ENCODE data around the gene FOXD4L1. TPM values are rescaled to one million over a fixed set of nuclear protein-coding genes. Genes with fewer than 3 reads are reported as not detected.
"Not testable (repeated sequence)": the region's sequence is repeated elsewhere in the genome, so short reads cannot be mapped to it uniquely, and the experiment has no call there.

Gene FOXD4L1
- total RNA-seq, 8 experiments from 2014 or later, result 0.15 to 0.85 (median 0.46) TPM; not detected in 1

DNA sequence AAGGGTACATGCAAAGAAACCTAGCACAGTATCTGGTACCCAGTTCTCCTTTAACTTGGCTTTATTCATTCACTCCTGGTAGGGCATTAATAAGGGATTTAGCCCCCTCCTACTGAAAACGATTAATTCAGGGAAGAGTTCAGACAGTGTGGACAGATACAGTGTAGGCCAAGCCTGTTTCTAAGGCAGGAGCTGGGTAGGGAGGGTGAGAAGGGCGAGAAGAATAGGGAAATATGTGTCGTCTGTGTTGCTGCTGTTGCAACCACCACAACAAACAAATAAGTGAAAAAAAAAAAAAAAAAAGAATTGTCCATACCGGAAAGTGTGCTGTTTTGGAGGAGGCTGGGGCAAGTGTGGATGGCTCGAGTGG lies 42.4 kb downstream of the FOXD4L1 start:
- H3K4me1 ChIP-seq (replicated peaks in 1 of 2); H3K27ac ChIP-seq; in situ Hi-C loops (cut with MboI; ENCODE audit: low pct_unique_long_range_greater_than_20kb in 2 of 9, low sequenced_read_pairs in 9 of 9, unreplicated experiment in 9 of 9); H3K4me3 ChIP-seq: not testable (repeated sequence)
- WGBS, 10 experiments, result no CpG with 5 or more reads among the region's 5 CpGs
- peak in 5 of 8 experiments; percentile 5 to 66 (median 21) for ATAC-seq (replicated peaks in 6 of 8)

DNA sequence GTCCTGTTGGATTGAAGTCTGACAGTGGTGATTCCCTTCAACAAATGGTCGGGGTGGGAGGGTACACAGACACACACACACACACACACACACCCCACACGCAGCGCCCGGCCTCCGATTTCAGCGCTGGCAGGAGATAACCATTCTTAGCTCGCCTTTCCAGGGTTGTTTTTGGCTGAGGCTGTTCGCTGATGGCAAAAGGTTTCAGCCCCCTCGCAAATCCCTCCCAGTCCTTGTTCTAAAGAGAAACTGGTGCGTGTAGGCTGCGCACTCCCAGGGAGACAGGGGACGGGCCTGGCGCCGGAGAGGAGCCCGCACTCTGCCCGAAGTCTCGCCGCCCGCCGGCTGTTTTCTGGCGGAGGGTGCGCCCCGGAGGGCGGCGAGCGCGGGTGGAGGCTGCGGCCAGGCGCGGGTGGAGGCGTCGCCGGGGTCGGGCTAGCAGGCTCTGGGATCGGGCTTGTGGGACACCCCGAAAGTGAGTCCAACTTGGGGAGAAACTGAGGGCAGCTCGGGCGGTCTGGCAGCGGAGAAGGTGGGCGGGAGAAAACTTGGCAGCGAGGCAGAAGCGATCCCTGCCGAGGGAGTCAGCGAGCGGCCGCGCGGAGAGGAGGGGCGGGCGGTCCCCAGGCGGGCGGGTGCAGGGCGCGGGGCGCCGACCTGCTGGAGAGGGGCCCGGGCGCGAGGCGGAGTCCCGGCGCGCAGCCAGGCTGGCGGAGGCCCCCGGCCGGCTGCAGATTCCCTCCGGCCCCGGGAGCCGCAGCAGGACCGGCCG lies 42.9 kb downstream of the FOXD4L1 start:
- WGBS, 10 experiments, result 0% methylated on average over 1 to 3 of the region's 71 CpGs; no CpG with 5 or more reads in 8 of the 10 experiments
- in situ Hi-C loops (cut with MboI; ENCODE audit: low pct_unique_long_range_greater_than_20kb in 2 of 9, low sequenced_read_pairs in 9 of 9, unreplicated experiment in 9 of 9); H3K4me1 ChIP-seq (replicated peaks in 1 of 2); H3K27ac ChIP-seq: not testable (repeated sequence)
- H3K4me3 ChIP-seq, result peak overlapping the region; percentile 24 to 39 (median 31)
- peak; percentile 69 to 85 (median 77) for ATAC-seq (replicated peaks in 6 of 8)

DNA sequence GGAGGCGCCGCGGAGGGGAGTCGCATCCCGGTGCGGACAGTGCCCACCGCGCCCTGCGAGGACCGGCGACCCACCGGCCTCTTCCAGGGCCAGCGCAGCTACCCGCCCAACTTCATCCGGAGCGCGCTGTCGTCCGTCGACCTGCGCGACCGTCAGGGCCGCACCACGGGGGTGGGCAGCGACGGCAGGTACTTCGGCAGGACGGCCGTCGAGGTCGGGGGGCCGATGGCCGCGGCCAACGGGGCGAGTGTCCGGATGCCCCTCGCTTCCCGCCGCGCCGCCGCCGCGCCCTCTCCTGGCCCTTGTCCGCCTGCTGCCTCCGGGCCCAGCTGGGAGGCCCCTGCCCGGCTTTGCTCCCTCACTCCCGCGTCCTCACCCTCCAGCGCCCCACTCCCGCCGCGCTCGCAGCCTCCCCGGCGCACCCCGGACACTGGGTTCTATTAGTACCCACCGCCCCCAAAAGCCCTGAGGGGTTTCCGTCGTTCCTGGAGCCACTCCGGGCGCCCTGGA lies 43.6 kb downstream of the FOXD4L1 start:
- ATAC-seq (replicated peaks in 6 of 8), result peak; percentile 21 to 78 (median 66)
- H3K27ac ChIP-seq; in situ Hi-C loops (cut with MboI; ENCODE audit: low pct_unique_long_range_greater_than_20kb in 2 of 9, low sequenced_read_pairs in 9 of 9, unreplicated experiment in 9 of 9); H3K4me1 ChIP-seq (replicated peaks in 1 of 2): not testable (repeated sequence)
- no CpG with 5 or more reads among the region's 64 CpGs for WGBS, 10 experiments
- peak overlapping the region in 4 of 5 donors; percentile 24 to 39 (median 32) for H3K4me3 ChIP-seq

DNA sequence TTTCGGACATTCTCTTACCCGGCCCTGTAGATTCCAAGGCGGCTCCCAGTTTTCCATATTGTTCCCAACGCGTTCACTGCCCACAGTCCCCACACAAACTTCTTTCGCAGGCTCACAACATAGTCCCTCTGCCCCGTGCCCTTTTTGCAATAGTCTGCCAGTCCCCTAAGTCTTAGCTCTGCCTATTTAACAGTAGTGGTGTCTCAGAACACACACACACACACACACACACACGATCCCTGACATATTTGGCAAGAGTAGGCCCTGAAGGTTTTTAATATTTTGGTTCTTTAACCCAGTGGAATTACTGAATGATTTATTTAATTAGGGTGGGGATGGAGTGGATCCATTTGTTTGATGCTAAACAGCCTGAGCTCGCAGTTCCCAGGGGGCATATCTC lies 44.1 kb downstream of the FOXD4L1 start:
- not testable (repeated sequence) for H3K4me3 ChIP-seq
- WGBS, 10 experiments, result no CpG with 5 or more reads among the region's 9 CpGs

More for the DNA sequence above, 44.1 kb downstream of the FOXD4L1 start:
- peak in 2 of 8 experiments; percentile 4 to 42 for ATAC-seq (replicated peaks in 6 of 8)
- H3K27ac ChIP-seq; in situ Hi-C loops (cut with MboI; ENCODE audit: low pct_unique_long_range_greater_than_20kb in 2 of 9, low sequenced_read_pairs in 9 of 9, unreplicated experiment in 9 of 9); H3K4me1 ChIP-seq (replicated peaks in 1 of 2): not testable (repeated sequence)

Other genes with a start within 250 kb of the FOXD4L1 start
- gene PAX8, start 219.7 kb upstream of the FOXD4L1 start, total RNA-seq, result 10 to 100 TPM in 1 of 8 experiments, 1 to 10 TPM in 6, under 1 TPM in 1; 0.27 to 10.1 (median 3.5) TPM
- 10 to 100 TPM; 32.2 to 48.5 (median 39.0) TPM for gene ZNG1B, start 61.0 kb upstream of the FOXD4L1 start, total RNA-seq
- 10 to 100 TPM in 7 of 8 experiments, 1 to 10 TPM in 1; 5.3 to 31.2 (median 16.2) TPM for gene RABL2A, start 128.6 kb downstream of the FOXD4L1 start, total RNA-seq